Iris pigment epithelial cell (primary cell): ENCODE measurements around the gene PUDP.
A peak's percentile ranks its signal among the peaks of the same experiment; 100 is the strongest.
"Not testable (repeated sequence)": the region's sequence is repeated elsewhere in the genome, so short reads cannot be mapped to it uniquely, and the experiment has no call there.

ENCODE experiments used
- DNase-seq: peaks from one replicate; pipeline ENCODE4 v3.0.0-alpha.2; 2011; ENCODE audit warnings: low read depth

Gene PUDP

DNA sequence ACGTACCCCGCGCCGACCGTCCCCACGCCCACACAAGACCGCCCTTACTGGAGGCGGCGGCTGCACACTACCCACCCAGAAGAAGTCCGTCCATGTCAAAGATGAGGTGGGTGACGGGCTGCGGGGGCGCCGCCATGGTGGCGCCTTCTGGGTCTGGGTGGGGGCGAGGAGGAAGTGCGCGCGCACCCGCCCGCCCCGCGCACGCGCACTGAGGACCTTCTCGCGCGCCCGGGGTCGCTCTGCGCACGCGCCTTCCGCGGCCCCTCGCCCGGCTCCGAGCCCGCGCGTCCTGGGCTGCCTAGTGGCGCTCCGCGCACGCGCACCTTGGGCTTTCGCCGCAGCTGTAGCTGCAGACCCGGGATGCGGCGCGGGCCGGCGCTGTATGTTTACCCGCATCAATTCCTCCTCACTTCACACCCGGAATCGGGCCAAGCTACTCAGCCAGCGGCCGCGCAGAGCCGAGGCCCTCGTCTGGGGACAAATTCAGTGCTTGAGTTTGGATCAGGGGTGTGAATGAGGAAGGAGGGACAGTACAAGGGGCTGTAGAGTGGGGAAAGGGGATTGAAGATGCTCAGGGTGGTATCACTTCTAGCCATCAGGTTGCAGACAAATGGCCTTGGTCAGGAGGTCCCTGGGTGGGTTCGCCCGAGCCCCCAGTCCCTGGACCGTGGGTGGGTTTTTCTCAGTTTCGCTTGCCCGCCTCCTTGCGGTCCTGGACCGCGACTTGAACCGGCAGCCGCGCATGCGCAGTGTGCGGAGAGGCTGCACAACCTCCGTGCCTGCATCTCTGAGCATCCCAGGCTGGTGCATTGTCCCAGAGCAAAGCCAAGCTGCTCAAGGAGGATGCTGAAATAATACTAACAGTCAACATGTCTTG lies at the start of gene PUDP:
TSS of gene PUDP (minus strand) at position 176 of the 877 bp plus-strand sequence. CDS start at position 136, 40 bp downstream.
- peak; percentile 82 for DNase-seq

DNA sequence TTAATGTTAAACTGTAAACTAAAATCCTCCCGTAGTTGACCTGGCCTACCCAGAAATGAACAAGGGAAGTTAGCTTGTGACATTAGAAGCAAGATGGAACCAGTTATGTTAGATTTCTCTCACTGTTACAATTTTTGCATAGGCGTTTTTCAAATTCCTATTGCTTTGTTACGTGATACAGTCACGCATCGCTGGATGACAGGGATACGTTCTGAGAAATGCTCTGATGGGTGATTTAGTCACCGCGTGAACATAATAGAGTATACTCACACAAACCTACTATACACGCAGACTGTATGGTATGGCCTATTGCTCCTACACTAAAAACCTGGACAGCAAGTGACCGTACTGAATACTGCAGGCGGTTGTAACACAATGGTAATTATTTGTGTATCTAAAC lies 46.7 kb upstream of the PUDP start:
- DNase-seq, result no peak

DNA sequence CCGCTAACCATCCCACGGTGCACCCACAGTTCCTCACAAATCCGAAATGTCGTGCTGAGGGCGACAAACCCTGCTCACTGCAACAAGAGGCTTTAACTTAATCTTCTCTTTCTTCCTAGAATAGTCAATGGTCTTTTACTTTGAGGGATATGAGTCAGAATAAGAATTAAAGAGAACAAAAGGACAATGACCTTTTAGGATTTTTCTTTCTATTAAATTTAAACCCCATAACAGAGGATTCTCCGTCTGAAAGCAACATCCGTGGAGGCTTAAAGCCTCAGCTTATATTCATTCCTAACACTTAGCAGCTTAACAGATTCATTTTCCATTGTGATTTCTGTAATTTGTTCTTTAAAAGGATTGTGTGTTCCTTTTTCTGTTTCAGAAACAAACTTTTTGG lies 44.9 kb upstream of the PUDP start:
- no peak for DNase-seq

DNA sequence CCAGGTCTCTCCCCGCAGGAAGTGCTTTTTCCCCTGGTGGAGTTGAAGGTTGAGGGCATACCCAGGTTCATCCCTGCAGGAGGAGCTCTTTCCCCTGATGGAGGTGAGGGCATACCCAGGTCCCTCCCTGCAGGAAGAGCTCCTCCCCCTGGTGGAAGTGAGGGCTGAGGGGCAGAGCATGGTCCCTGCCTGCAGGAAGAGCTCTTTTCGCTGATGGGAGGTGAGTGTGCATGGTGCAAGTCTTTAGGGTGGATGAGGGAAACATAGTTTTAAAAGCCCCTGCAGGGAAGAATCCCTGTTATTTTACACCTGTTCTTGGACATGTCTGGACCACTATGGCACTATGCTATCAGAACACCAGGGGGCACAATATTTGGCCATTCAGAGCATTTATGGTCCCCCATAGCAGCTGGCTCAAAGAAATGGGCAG lies 43.7 kb upstream of the PUDP start:
- no peak for DNase-seq

DNA sequence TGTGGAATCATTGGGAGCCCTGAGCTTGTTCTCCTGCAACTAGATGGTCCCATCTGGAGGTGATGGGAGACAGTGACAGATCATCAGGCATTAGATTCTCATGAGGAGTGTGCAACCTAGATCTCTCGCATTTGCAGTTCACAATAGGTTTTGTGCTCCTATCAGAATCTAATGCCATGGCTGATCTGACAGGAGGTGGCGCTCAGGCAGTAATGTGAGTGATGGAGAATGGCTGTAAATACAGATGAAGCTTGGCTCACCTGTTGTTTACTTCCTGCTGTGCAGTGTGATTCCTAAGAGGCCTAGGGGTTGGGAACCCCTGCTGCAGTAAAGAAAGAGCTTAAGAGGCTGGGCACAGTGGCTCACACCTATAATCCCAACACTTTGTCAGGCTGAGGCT lies 42.2 kb upstream of the PUDP start:
- DNase-seq, result no peak

DNA sequence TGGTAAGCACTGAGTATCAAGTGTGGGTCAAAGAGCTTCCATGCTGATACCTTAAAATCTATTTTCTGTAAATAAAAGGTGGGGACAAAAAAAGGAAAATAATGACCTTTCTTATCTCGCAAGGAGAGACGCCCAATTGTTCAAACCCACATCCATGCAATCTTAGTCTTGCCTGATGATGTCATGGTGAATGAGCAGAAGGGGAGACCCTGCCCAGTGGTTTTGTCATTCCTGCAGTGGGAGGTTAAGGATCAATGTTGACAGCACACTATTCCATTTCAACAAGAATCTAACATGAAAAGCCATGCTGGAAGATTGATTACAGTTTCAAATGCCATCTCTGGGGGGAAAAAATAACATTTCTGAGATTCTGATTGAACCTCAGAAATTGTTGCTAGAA lies 40.7 kb upstream of the PUDP start:
- no peak for DNase-seq

DNA sequence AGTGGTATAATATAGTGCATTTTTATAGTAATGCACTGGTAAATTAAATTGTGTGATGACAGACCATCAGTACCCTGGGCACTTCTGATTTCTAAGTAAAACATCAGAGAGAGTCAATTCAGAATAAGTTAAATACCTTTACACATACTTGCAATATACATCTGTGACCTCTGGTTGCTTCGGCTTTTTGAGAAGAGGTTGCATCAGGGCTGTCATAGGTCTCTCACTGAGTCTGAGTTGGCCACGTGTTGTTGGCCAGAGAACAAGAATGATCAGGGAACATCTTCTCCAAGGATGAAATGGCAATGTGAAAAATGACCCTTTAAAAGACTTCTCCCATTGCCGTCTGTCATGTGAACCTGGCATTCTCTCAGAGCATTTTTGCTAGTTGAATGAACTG lies 36.9 kb upstream of the PUDP start:
- DNase-seq, result no peak

DNA sequence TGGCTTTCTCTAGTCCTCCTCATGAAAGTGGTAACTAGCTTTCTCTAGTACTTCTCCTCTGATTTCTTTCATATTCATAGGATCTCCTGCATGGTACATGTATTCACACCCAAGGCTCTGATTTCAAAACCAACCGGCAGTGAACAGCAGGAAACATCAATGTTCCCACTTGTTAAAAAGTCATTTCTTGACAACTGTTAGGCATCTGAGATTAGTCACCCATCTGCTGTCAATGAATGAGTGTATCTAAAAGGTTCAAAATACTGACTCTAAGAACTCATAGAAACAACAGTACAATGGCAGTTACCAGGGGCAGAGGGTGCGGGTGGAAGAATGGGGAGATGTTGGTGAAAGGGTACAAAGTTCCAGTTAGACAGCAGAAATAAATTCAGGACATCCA lies 31.5 kb upstream of the PUDP start:
- no peak for DNase-seq

DNA sequence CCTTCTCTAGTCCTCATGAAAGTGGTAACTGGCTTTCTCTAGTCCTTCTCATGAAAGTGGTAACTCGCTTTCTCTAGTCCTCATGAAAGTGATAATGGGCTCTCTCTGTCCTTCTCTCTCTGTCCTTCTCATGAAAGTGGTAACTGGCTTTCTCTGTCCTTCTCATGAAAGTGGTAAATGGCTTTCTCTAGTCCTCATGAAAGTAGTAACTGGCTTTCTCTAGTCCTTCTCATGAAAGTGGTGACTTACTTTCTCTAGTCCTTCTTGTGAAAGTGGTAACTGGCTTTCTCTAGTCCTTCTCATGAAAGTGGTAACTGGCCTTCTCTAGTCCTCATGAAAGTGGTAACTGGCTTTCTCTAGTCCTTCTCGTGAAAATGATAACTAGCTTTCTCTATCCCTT lies 30.9 kb upstream of the PUDP start:
- DNase-seq, result not testable (repeated sequence)

DNA sequence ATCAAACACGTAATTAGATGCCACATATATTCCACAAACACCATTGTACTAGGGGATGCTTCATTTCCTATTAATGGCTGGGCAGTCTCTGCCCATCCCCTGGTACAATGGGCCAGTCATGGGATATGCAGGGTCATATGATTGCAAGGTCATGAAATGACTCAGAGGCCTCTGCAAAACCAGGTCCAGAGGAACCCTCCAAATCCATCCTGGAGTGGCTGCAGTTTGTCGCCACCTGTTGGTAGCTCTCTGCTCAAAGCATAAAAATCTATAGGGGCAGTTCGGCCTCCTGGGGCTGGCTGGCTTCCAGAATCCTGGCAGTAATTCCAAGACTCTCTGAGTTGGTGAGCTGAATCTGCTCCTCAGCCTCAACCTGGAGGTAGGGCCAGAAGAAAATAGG lies 22.9 kb upstream of the PUDP start:
- peak; percentile 37 for DNase-seq

DNA sequence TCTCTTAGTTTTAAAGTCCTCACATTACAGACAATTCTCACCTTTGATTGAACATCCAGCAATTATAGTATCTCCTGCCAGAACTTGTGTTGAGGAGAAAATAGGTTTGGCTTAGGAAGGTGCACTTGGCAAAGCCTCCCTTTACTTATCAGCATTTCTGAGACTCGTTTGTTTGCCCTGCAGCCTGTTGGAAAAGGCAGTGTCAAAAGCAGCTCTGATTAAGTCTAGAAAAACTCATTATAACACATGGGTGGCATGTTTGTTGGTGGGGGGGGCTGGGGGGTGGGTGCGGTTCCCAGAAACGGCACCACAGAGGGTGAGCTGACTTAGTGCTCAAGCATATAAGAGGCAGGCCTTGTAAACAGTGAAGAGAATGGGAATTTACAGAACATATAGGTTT lies 21.7 kb upstream of the PUDP start:
- DNase-seq, result no peak

DNA sequence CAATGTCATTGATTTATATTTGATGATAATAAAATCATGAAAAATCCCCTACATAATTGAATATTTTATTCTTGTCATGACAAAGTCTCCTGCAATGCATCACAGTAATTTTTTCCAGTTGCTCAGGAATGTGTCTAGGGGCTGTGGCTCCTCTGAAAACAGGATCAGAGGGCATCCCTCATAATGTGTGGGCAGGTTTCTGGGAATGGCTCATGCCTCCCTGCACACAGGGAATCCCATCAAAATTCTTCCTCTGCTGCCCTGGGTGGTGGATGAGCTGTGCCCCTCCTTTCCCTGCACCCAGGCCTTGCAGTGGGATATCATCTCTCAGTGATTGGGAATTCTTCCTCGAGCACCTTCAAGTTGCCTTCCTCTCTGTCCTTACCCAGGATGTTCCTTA lies 20.4 kb upstream of the PUDP start:
- DNase-seq, result no peak

DNA sequence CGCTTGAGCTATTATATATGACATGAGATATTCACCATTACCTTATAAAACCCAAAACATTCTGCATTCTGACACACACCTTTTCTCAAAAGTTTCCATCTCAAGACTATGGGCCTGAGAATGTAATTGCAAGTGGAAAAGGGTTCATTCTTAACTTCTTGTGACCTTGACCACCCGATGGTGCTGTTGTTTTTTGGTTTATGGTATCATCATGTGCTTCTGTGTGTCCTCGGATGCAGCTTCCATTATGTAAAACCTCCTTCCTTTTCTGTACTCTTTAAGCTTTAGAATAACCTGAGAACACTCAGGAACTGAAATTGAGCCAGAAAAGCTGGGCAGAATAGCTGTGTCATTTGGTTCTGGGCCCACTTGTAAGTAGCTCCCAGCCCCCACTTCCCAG lies 16.2 kb upstream of the PUDP start:
- DNase-seq, result no peak

DNA sequence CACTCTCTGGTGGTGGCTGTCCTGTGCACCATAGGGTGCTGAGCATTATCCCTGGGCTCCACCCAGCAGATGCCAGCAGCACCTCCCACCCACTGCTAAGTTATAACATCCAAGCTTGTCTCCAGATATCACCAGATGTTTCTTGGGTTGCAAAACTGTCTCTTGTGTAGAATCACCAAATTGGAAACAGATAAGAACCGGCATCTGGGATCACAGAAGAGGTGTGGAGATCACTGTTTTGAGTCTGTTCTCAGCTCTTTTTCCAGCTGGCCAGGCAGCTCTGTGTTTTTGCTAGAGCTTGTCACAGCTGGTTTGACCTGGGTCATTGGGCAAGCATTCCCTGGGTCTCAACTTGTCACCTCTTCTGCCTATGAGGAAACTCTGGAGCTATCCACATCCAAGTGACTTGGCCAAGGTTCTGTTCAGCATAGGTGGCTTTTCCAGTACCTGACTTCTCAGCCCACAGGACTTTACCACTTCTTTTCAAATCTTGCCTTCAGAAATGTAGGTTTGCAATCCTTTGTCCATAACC lies 15.3 kb upstream of the PUDP start:
- DNase-seq, result no peak

DNA sequence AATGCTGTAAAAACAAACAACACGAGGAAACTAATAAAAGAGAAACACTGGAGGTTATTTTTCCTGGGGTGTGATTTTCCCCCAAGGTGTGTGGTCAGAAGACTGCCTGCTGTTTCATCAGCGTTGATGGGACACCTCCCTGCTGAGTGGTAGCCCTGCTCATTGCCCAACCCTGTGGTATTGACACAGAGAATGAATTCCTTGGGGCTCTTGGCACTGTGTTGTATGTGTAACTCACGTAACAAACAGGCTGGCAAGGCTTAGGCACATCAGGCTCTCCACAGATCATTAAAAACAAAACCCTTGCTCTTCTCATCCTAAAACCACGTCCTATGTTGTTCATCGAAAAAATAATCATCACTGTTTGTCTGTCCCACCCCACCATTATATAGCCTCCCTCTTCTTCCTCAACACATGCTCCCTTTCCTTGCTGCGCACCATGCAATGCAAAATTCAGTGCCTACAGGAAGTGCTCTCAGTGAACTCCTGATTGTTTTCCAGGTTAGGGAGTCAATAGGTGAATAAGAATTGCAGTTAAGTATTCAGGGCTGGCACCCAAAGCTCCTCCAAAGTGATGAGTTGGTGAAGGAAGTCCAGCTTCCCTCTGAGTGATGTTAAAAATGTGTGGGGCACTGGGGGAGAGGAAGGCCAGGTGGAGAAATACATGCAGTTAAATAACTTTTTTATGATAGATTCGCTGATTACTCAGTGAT lies 11.4 kb upstream of the PUDP start:
- DNase-seq, result peak; percentile 29

DNA sequence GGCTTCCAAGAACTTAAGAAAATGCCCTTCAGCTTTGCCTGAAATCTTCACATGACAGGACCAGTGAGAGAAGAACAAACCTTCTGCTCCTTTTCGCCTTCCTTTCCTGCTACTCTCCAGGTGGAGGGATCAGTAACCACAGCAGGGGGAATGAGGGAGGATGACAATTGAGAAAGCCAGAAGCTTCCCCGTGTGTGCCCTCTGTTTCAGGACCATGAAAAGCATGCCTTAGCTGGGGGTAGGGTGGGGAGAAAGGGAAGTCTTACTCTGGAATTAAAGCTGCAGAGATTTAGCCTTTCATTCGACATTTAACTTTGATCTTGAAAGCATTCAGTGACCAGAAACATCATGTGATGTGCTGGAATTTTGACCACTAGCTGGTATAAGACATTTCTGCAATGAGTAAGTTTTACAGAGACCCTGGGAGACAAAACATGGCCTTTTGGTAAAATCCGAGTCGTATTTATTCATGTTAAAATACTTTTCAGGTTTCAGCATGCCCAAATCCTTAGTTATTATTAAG lies 10.6 kb upstream of the PUDP start:
- peak; percentile 15 for DNase-seq

DNA sequence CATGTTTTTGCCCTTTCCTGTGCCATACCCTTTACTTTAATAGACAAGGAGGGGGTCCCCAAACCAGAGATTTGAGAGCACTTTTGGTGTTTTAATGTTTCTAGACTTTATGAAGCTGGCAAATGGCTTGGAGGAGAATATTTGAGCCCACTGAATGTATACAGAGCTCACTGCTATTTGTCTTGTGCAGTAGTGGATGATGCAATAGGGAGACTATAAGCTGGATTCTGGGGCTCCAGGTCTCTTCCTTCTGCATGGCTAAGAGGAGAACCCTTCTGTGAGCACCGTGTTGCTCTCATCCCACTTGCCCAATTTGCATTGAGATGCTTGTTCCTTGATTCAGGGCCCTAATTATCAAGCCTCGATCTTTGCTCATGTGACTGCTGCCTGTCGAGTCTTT lies 8.9 kb upstream of the PUDP start:
- DNase-seq, result no peak

DNA sequence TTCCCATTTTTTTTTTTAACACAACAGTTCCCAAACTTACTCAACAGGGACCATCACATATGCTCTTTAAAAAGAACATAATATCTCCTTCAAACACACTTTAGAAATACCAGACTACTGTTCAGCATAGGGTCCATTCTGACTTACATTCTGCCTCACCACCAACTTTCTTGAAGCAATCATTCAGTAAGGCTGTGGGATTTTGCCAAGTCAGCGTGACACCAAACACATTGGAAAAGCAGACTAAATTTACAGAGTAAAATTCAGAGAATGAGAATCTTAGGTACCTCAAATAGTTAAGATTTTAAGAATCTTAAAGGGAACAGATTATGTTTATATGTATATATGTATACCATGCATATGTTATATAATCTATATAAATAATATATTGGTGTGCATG lies 7.2 kb upstream of the PUDP start:
- no peak for DNase-seq

DNA sequence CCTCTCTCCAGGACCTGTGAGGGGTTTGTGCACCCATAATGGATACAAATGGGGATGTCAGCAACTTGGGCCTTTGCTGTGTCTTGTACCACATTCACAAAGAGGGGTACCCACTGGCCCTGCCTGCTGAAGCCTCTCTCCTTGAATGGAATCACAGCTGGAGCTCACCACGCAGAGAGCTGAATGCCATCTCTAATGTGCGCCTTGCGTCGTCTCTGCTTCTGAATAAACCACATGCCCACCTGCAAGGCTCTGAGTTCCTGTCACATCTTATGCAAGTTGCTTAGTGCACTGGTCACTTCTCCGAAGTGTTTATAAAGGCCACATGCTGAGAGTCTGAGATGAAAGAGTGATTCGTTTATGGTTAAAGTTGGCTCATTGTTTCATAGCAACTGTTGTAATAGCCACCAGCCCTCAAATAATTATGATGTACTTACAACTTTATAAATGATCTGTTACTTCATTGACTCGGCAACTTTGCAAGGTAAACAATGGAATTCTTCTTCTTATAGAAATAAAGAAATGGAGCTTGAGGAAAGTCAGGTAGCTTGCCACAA lies 6.2 kb upstream of the PUDP start:
- no peak for DNase-seq

DNA sequence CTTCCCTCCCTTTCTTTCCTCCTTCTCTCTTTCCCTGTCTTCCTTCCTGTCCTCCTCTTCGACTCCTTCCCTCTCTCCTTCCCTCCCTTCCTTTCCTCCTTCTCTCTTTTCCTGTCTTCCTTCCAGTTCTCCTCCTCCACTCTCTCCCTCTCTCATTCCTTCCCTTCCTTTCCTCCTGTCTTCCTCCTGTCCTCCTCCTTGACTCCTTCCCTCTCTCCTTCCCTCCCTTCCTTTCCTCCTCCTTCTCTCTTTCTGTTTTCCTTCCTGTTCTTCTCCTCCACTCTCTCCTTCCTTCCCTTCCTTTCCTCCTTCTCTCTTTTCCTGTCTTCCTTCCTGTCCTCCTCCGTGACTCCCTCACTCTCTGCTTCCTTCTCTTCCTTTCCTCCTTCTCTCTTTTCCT lies 5.3 kb upstream of the PUDP start:
- no peak for DNase-seq

DNA sequence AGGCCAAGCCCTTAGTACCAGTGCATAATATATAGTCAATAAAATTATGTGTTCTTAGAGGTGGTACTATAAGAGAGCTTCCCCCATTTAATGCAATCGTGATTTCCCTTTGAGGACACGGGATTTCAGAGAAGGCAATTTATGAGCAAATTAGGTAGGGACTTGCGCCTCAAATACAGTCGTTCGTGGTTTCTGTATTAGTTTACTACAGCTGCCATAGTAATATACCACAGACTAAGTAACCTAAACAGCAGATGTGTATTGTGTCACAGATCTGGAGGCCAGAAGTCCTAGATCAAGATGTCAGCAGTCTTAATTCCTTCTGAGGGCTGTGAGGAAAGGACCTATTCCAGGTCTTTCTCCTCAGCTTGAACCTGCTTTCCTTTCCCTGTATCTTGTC lies 1.5 kb upstream of the PUDP start:
- DNase-seq, result no peak

DNA sequence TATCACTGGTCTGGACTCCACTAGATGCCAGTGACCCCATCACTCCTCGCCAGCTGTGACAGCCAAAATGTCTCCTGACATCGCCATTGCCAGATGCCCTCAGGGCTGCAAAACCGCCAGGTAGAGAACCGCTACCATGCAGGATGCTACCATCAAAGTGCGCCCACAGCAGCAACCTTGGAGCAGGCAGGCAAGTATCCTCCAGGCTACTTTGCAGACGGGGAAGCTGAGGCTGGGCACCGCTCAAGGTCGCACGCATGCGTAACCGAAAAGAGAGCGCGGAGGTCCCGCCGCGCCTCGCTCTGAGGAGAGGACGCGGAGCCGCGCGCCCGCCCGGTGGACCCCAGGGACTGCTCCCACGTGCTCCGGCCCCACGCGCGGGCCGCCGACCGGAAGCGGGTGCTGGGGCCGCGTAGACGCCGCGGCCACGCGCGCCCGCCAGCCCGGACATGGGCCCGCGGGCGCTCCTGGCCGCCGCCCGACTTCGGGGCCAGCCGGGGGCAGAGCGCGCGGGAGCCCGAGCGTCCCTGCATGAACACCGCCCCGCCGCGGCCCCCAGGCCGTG lies 458 bp downstream of the PUDP start, which contains the start of gene STS:
TSS of gene STS (plus strand) at position 300 of the 565 bp plus-strand sequence. CDS start 105,488 bp downstream, outside the sequence.
- peak; percentile 34 for DNase-seq
